Parathyroid adenoma (tissue), 2 donors: ENCODE data around the gene PML.
A peak's percentile ranks its signal among the peaks of the same experiment; 100 is the strongest.

ENCODE experiments used
- H2AFZ ChIP-seq: fragments of 300-600 bp; sonication (generic); one replicate; pipeline ENCODE4 v1.7.0; 2017; ENCODE audit warnings: antibody characterized with exemption, mild to moderate bottlenecking
- H3K27ac ChIP-seq: fragments of 300-600 bp; sonication (generic); one replicate; pipeline ENCODE4 v1.7.0; 2017
- H3K27me3 ChIP-seq: fragments of 300-600 bp; sonication (generic); one replicate; pipeline ENCODE4 v1.7.0; 2017; ENCODE audit warnings: low read length; ENCODE audit not compliant: control insufficient read depth, insufficient read depth
- H3K36me3 ChIP-seq: fragments of 300-600 bp; sonication (generic); one replicate; pipeline ENCODE4 v1.7.0; 2017; ENCODE audit warnings: low read length; ENCODE audit not compliant: control insufficient read depth, insufficient read depth
- H3K4me1 ChIP-seq: fragments of 300-600 bp; sonication (generic); one replicate; pipeline ENCODE4 v1.7.0; 2017; ENCODE audit warnings: control low read depth
- H3K4me2 ChIP-seq: fragments of 300-600 bp; sonication (generic); one replicate; pipeline ENCODE4 v1.7.0; 2017; ENCODE audit warnings: low read length
- H3K4me3 ChIP-seq: fragments of 300-600 bp; sonication (generic); one replicate; pipeline ENCODE4 v1.7.0; 2017; ENCODE audit warnings: low read depth, low read length
- H3K79me2 ChIP-seq: fragments of 300-600 bp; sonication (generic); one replicate; pipeline ENCODE4 v1.7.0; 2017; ENCODE audit warnings: control low read depth
- H3K9ac ChIP-seq: fragments of 300-600 bp; sonication (generic); one replicate; pipeline ENCODE4 v1.7.0; 2017; ENCODE audit warnings: mild to moderate bottlenecking
- H3K9me3 ChIP-seq: fragments of 300-600 bp; sonication (generic); one replicate; pipeline ENCODE4 v1.7.0; 2017; ENCODE audit warnings: low read length; ENCODE audit not compliant: control insufficient read depth
- TF ChIP-seq, protein P1 (sequence below): fragments of 300-600 bp; sonication (generic); IDR thresholded peaks from one replicate; pipeline ENCODE4 v1.7.0; 2017; ENCODE audit warnings: antibody characterized with exemption, mild to moderate bottlenecking
- donor health status: primary hyperparathyroidism.

Gene PML

DNA sequence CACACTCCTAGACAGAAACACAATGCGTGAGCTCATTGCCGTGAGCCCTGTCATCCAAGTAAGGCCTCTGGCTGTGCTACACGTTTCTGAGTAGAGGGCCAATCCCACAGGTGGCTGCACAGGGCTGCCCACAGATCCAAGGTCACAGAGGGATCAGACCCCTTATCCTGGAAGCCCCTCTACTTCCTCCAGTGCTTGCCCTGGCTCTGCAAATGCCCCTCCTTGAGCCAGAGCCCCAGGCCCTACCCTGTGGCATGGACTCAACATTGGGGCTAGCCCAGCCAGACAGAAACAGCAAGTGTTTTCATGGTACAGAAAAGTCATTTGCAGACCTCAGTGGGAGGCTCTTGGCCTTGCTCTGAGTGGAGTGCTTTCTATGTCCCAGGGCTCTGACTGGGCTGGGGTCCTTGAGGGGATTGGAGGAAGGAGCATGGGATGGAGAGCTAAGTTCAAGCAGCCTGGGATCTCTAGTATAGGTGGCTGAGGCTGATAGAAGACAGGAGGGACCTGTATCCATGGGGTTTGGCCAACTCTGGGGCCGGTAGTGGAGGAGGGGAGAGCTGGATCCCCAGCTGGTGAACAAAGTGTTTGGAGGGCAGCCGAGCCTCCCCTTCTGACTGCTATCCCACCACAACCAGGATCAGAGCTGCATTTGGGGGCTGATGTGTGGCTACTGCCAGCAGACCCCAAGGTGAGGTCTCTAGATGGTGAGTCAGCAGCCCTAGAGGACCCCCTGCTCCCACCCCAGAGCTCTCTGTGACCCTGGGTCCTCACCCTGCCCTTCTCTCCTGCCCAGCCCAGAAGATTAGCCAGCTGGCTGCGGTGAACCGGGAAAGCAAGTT lies 49.1 kb downstream of the PML start:
- TF ChIP-seq, protein P1, sequence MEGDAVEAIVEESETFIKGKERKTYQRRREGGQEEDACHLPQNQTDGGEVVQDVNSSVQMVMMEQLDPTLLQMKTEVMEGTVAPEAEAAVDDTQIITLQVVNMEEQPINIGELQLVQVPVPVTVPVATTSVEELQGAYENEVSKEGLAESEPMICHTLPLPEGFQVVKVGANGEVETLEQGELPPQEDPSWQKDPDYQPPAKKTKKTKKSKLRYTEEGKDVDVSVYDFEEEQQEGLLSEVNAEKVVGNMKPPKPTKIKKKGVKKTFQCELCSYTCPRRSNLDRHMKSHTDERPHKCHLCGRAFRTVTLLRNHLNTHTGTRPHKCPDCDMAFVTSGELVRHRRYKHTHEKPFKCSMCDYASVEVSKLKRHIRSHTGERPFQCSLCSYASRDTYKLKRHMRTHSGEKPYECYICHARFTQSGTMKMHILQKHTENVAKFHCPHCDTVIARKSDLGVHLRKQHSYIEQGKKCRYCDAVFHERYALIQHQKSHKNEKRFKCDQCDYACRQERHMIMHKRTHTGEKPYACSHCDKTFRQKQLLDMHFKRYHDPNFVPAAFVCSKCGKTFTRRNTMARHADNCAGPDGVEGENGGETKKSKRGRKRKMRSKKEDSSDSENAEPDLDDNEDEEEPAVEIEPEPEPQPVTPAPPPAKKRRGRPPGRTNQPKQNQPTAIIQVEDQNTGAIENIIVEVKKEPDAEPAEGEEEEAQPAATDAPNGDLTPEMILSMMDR: no peak
- no peaks in the 10 kb centered on the region for H3K27me3 ChIP-seq
- H3K4me2 ChIP-seq: no peak overlapping the region
- no peak overlapping the region for H2AFZ ChIP-seq
- no peaks in the 10 kb centered on the region for H3K9me3 ChIP-seq
- peak overlapping the region; percentile 11 for H3K27ac ChIP-seq
- H3K36me3 ChIP-seq: no peaks in the 10 kb centered on the region
- H3K4me3 ChIP-seq: no peak overlapping the region
- no peaks in the 10 kb centered on the region for H3K4me1 ChIP-seq
- H3K79me2 ChIP-seq: no peaks in the 10 kb centered on the region
- H3K9ac ChIP-seq: no peak overlapping the region

DNA sequence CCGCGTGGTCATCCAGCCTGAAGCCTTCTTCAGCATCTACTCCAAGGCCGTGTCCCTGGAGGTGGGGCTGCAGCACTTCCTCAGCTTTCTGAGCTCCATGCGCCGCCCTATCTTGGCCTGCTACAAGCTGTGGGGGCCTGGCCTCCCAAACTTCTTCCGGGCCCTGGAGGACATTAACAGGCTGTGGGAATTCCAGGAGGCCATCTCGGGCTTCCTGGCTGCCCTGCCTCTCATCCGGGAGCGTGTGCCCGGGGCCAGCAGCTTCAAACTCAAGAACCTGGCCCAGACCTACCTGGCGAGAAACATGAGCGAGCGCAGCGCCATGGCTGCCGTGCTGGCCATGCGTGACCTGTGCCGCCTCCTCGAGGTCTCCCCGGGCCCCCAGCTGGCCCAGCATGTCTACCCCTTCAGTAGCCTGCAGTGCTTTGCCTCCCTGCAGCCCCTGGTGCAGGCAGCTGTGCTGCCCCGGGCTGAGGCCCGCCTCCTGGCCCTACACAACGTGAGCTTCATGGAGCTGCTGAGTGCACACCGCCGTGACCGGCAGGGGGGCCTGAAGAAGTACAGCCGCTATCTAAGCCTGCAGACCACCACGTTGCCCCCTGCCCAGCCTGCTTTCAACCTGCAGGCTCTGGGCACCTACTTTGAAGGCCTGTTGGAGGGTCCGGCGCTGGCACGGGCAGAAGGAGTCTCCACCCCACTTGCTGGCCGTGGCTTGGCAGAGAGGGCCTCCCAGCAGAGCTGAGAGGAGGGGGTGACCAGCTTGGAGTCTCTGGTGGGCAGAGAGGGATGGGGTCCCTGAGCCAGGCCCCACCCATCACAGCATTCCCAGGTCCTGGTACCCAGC lies 50.0 kb downstream of the PML start:
- no peaks in the 10 kb centered on the region for H3K4me1 ChIP-seq
- H3K79me2 ChIP-seq: no peaks in the 10 kb centered on the region
- TF ChIP-seq, protein P1: no peak

GRCh38 chr15:74045184-74045583 lies 50.7 kb downstream of the PML start:
- TF ChIP-seq, protein P1: no peak
- Histone ChIP-seq H3K27me3 (no peaks in the 10 kb centered on the region), H3K4me1 (no peaks in the 10 kb centered on the region), H3K27ac (no peak overlapping the region), H3K9ac (no peak overlapping the region), H3K36me3 (no peaks in the 10 kb centered on the region), H3K4me2 (no peak overlapping the region), H3K79me2 (no peaks in the 10 kb centered on the region), H3K4me3 (no peak overlapping the region), H3K9me3 (no peaks in the 10 kb centered on the region), H2AFZ (no peak overlapping the region)

More for the DNA sequence above, 50.0 kb downstream of the PML start:
- Histone ChIP-seq H2AFZ (no peak overlapping the region), H3K4me3 (no peak overlapping the region), H3K4me2 (no peak overlapping the region), H3K9ac (no peak overlapping the region), H3K36me3 (no peaks in the 10 kb centered on the region), H3K27ac (no peak overlapping the region), H3K9me3 (no peaks in the 10 kb centered on the region), H3K27me3 (no peaks in the 10 kb centered on the region)

GRCh38 chr15:74045636-74046274 lies 51.2 kb downstream of the PML start:
- Histone ChIP-seq H3K36me3 (no peaks in the 10 kb centered on the region), H3K27ac (no peak overlapping the region), H3K27me3 (no peaks in the 10 kb centered on the region), H3K9me3 (no peaks in the 10 kb centered on the region), H3K4me1 (no peaks in the 10 kb centered on the region), H2AFZ (no peak overlapping the region), H3K4me3 (no peak overlapping the region), H3K9ac (no peak overlapping the region), H3K4me2 (no peak overlapping the region), H3K79me2 (no peaks in the 10 kb centered on the region)
- TF ChIP-seq, protein P1: no peak
